LHCN-M2 (cell line): ENCODE results near the gene BANF1. TPM values are rescaled to one million over a fixed set of nuclear protein-coding genes. Genes with fewer than 3 reads are reported as not detected.
A peak's percentile ranks its signal among the peaks of the same experiment; 100 is the strongest.

Experiments
- DNase-seq: peaks from one replicate; pipeline ENCODE4 v3.0.0-alpha.2; 2012; ENCODE audit warnings: low read depth
- polyA plus RNA-seq: library from polyadenylated mRNA; unstranded; fragments of >200 nt; gene quantifications from one replicate; pipeline ENCODE4 v1.2.1, GENCODE V29; 2012; ENCODE audit warnings: missing spikeins
- total RNA-seq: library from RNA; depleted of rRNA; stranded (reverse); fragments of >200 nt; gene quantifications from 2 replicates; pipeline ENCODE4 v1.2.3, GENCODE V29; 2014; rRNA removed

The BANF1 gene, protein sequence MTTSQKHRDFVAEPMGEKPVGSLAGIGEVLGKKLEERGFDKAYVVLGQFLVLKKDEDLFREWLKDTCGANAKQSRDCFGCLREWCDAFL
- total RNA-seq = 67.8 and 70.4 TPM in 2 replicates
- polyA plus RNA-seq = 388 TPM

- DNase-seq = peak; percentile 99
Observed at GRCh38 chr11:66001942-66002647, at the start of gene BANF1, which contains the start of gene EIF1AD. Gene BANF1 (plus strand): TSS chr11:66002503. CDS start chr11:66003251, 748 bp downstream. Gene EIF1AD (minus strand): TSS chr11:66002157. CDS start chr11:66000389, 1,768 bp downstream.

DNA sequence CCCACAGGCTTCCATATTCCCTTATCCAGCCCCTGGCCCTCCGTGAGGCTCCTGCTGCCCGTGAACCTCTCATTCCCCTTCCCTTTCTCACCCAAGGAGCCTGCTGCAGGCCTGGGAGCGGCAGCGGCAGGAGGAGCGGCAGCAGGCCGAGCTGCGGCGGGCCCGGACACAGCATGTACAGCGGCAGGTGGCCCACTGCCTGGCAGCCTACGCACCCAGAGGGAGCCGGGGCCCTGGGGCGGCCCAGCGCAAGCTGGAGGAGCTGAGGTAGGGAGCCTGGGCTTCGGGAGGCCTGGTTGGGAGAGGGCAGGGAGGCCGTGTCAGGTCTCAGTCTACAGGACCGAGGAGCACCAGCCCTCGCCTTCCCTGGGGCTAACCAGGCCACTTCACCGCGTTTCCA, 48.8 kb upstream of the BANF1 start:
- DNase-seq = no peak

GRCh38 chr11:65954771-65955170, 47.5 kb upstream of the BANF1 start:
- no peak for DNase-seq

GRCh38 chr11:65958291-65958690, 44.0 kb upstream of the BANF1 start:
- DNase-seq = no peak

DNA sequence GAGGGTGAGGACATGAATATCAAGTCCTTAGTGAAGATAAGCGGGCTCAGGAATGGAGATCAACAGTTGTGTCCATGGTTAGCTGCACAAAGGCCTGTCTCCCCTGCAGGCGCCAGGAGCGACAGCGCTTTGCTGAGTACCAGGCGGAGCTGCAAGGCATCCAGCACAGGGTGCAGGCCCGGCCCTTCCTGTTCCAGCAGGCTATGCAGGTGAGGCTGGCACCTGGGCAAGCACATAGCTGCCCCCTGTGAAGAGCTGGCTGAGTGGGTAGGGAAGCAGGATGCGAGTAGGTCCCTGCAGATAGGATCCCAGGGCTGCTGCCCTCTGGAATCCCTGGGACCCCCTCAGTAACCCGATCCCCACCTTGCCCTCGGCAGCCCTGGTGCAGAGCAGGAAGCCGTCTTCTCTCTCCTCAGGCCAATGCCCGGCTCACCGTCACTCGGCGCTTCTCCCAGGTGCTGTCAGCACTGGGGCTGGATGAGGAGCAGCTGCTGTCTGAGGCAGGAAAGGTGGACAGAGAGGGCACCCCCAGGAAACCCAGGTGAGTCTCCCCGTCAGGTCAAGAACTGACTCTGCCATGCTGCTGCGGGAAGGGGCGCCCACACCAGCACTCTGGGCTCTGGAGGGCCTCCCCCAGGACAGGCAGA, 43.4 kb upstream of the BANF1 start:
- DNase-seq = no peak

- no peak for DNase-seq
Observed at GRCh38 chr11:65960824-65961266, 41.5 kb upstream of the BANF1 start.

GRCh38 chr11:65961267-65962140, 40.8 kb upstream of the BANF1 start, which contains the start of gene SART1:
Gene SART1 (plus strand): TSS chr11:65961734. CDS start chr11:65961781, 47 bp downstream.
- DNase-seq = peak; percentile 97

DNA sequence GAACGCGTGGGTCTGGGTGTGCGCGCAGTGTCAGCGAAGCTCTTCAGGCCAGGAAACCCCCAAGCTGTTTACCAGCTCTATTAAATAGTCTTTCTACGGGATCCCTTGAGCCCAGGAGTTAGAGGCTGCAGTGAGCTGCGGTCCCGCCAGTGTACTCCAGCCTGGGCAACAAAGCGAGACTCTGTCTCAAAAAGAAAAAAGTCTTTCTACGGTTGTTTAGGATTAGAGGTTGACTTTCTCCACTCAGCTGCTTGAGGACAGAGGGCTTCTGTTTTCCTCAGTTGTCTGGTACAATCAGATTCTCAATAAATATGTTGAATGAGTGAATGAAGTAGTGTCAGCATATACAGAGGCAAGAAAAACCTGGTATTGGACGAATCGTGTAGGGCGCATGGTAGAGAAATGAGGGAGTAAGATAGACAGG, 40.1 kb upstream of the BANF1 start:
- no peak for DNase-seq

- no peak for DNase-seq
Observed at GRCh38 chr11:65964906-65965305, 37.4 kb upstream of the BANF1 start.

GRCh38 chr11:65965986-65966762, 36.1 kb upstream of the BANF1 start:
- DNase-seq = no peak

- no peak for DNase-seq
Observed at GRCh38 chr11:65967329-65967934, 34.9 kb upstream of the BANF1 start.

DNA sequence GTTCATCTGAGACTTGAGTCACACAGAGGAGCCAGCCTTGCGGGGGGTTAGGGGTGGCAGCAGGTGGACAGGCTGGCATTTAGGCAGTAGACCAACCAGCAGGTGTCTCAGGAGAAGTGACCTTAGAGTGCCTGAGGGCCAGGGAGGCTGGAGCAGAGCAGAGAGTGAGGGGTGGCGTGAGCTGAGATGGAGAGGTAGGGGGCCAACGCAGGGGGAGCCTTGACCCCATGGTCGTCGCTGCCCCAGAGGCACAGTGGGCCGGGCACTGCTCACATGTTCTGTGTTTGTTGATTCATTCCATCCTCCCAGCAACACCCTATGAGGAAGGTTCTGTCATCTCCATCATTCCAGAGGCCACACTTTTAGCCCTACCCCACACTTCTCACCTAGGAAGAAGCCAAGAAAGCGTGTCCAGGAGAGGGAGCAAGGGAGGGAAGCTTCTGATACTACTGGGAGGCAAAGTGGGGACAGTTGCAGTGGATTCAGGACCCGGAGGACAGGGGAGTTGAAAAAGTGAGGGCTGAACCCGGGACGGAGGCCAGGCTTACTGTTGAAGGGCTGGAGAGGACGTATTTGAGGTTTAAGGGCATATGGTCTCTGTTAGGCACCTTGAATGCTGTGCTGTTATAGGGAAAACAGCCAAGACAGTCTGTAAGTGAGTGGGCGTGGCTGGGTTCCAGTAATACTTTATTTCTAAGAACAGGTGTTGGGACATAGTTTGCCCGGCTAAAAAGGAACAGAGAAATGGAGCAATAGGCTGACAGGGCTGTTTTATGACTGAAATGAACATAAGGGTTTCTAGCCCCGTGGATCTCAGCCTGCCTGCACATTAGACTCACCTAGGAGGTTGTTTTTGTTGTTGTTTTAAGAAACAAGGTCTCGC, 33.5 kb upstream of the BANF1 start:
- peak; percentile 19 for DNase-seq

GRCh38 chr11:65972116-65972515, 30.2 kb upstream of the BANF1 start:
- DNase-seq = no peak

GRCh38 chr11:65973439-65974110, 28.7 kb upstream of the BANF1 start:
- peak; percentile 41 for DNase-seq

DNA sequence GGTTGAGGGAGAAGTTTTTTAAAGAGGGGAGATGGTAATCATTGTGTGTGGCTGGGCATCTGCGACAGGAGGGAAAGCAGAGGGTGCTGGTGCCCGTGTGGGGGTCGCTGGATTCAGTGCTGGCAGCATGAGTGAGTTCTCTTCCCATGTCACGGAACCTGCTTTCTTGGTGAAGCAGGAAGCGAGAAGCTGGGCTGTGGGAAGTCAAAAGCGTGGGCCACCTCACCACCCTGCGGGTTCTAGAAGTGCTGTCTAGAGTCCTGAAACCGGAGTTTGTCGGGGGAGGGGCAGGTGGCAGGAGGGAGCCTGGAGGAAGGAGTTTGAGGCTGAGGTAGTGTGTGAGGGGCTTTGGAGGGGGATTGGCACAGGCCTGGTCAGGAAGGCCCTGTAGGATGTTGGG, 26.5 kb upstream of the BANF1 start:
- no peak for DNase-seq

GRCh38 chr11:65976216-65977176, 25.8 kb upstream of the BANF1 start:
- DNase-seq = no peak

GRCh38 chr11:65977621-65978390, 24.5 kb upstream of the BANF1 start:
- DNase-seq = no peak
